ENCODE measurements around the gene SNTG2.

DNA sequence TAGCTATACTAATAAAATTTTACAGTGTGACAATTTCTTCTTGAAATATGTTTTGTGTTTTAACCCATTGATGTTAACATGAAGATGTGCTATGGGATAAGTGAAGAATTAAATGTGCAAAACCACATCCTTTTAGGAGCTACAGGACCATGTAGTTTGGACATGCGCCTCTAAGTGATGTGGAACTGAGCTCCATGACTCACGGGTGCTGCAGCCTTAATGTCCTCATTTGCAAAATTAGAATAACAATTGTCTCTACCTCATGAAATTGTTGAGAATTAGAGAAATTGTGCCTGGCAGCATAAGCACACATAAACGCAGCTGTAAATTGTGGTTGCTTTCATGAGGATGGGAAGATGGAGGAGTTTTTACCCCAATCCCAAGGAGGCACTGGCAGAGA lies 431.0 kb downstream of the SNTG2 start:
- TF ChIP-seq, protein P1, sequence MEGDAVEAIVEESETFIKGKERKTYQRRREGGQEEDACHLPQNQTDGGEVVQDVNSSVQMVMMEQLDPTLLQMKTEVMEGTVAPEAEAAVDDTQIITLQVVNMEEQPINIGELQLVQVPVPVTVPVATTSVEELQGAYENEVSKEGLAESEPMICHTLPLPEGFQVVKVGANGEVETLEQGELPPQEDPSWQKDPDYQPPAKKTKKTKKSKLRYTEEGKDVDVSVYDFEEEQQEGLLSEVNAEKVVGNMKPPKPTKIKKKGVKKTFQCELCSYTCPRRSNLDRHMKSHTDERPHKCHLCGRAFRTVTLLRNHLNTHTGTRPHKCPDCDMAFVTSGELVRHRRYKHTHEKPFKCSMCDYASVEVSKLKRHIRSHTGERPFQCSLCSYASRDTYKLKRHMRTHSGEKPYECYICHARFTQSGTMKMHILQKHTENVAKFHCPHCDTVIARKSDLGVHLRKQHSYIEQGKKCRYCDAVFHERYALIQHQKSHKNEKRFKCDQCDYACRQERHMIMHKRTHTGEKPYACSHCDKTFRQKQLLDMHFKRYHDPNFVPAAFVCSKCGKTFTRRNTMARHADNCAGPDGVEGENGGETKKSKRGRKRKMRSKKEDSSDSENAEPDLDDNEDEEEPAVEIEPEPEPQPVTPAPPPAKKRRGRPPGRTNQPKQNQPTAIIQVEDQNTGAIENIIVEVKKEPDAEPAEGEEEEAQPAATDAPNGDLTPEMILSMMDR (IDR thresholded peaks at IDR 0.05) = no peak
- no peak for TF ChIP-seq ZFX (IDR thresholded peaks at IDR 0.05; ENCODE audit: borderline replicate concordance)

All from 22Rv1 (cell line).